GM20431 (cell line): ENCODE data around the gene NEK6.

Experiments
- in situ Hi-C: fragments of 300-500 bp; cut with MseI, MboI; formaldehyde crosslinking; loops from one replicate; pipeline ENCODE4 v1.15.0; 2020; ENCODE audit warnings: low sequenced_read_pairs; ENCODE audit not compliant: unreplicated experiment

NEK6 gene

GRCh38 chr9:124348831-124349230, 91.1 kb downstream of the NEK6 start:
- in situ Hi-C loops: no loop called here

DNA sequence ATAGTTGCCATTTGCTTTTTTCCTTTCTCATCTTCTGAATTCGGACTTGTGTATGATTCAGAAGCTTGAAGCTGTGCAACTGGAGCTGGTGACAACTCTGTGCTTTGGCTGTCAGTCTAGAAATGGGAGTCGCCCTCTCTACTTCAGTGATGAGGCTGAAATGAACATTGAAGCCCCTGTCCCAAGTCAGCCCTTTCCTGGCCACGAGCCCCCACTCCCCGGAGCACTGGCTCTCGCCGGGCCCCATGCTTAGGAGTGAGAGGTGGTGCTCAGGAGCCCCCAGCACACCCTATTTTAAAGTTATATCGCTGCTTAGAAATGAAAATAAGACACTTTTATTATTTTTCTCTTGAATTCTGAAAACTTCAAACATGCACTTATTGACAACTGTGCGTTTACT, 91.5 kb downstream of the NEK6 start:
- in situ Hi-C loops: no loop called here

GRCh38 chr9:124349675-124350493, 92.1 kb downstream of the NEK6 start:
- in situ Hi-C loops: no loop called here

DNA sequence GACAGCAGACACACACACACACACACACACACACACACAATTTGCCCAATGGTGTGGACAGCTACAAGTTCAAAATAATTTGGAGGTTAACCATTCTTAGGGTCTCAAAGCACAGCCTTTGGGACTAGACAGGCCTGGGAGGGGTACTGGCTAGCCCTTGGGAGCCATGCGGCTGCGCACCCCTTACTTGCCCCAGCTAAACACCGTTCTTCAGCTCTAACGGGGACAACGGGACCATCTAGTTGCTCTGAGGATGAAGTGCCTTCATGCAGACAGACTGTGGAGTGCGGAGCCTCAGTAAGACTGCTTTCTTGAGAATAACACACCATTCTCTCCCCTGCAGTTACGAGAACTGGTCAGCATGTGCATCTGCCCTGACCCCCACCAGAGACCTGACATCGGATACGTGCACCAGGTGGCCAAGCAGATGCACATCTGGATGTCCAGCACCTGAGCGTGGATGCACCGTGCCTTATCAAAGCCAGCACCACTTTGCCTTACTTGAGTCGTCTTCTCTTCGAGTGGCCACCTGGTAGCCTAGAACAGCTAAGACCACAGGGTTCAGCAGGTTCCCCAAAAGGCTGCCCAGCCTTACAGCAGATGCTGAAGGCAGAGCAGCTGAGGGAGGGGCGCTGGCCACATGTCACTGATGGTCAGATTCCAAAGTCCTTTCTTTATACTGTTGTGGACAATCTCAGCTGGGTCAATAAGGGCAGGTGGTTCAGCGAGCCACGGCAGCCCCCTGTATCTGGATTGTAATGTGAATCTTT, 92.9 kb downstream of the NEK6 start:
- in situ Hi-C loops: no loop called here

DNA sequence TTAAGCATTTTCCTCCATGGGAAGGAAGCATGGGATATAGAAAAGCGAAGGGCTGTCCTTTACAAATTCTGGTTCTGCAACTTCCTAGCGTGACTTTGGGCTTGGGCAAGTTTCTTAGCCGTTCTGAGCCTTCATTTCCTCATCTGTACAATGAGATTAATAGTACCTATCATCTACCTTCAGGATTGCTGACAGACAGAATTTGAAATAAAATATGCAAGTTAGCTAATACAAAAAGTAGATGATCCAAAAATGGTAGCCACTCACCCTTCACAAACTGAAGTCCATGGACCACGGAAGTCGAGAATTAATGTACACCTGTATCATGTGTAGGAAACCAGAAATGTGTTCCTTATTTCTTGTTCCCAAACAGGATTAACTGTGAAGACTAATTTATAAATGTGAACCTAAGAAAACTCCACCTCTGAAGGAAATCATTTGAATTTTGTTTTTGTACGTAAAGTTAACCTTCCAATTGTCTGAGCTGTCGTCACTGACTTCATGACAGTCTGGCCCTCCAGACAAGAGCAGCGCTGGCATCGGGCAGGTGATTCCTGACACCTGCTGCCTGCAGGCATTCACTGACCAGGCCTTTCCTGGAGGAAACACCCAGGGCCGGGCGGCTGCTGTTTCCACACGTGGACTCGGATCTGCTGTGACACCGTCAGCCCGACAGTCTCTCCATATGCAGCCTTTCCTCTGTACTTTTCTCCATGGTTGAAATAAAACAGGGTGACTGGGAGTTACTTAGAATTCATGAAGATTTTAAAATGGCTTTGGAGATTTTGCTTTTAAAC, 94.1 kb downstream of the NEK6 start:
- in situ Hi-C loops: no loop called here

DNA sequence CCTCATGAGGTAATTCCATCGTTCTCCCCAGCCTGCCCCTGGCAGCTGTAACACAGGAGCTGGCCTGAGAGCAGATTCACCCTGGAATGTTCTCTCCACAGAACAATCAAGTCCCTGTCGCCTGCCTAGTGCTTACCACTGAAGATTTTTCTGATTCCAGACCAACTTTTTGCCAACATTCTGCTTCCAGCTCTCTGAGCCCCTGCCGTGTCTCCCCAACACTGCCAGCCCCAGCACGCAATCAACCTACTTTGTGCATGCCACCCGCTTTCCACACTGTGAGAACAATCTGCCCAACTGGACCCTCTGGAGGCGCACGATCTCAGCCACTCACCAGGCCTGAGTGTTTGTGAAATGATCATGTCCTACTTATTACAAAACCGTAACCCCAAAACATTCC, 94.9 kb downstream of the NEK6 start:
- in situ Hi-C loops: no loop called here

GRCh38 chr9:124353166-124353768, 95.5 kb downstream of the NEK6 start:
- in situ Hi-C loops: no loop called here

- in situ Hi-C loops: no loop called here
Measured at GRCh38 chr9:124353811-124354274, 96.1 kb downstream of the NEK6 start.

GRCh38 chr9:124354346-124355038, 96.7 kb downstream of the NEK6 start:
- in situ Hi-C loops: no loop called here

GRCh38 chr9:124355039-124355940, 97.5 kb downstream of the NEK6 start:
- in situ Hi-C loops: no loop called here

GRCh38 chr9:124355941-124356744, 98.4 kb downstream of the NEK6 start:
- in situ Hi-C loops: no loop called here

DNA sequence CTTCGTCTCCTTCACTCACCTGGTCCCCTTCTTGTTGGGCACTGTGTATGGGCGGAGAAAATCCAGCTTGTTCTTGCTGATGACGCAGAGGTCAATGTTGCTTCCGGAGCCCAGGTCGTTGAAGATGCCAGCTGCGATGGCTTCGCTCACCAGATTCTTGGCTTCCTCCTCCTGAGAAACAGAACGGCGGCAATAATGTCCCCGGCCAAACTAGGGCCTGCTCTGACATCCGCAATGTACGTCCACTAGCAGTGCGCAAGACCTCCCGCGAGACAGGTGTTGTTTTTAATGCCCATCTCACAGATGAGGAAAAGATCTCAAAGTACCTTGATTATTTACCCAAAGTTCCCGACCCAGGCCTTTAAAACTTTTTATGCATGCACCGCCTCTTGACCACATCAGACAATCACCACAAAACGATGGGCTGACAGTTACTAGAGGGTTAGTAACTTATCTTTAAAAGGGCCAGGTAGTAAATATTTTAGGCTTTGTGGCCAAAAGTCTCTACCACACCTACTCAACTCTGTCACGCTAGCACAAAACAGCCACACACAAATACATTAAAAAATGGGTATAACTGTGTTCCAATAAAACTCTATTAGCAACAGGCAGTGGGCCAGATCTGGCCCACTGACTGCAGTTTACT, 99.1 kb downstream of the NEK6 start:
- in situ Hi-C loops: no loop called here

DNA sequence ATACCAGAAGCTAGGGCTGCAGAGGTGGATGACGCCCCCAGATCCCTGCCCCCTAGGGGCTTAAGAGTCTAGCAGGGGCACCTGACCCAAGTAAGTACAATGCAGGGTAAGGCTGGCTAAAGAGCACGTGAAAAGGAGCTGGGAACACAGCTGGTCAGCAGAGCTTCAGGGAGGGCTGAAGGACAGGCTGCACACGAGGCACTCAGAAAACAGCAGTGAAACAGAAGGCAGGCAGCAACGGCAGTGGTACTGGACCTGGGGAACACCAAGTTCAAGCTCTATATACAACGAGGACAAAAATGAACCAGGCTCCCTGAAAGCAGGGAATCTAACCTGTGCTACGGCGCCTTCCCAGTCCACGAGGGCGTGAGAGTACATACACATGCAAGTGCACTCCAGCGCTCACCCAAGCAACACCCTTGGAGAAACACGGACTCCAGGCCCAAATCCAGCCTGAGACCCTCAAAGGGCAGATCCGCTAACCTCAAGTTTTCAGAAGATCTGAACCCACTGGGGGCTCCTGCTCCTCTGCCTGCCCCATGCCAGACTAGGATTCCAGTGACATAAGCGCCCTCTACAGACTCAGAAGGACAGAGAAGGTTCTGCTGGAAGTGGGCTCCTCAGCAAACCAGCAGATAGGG, 100.1 kb downstream of the NEK6 start:
- in situ Hi-C loops: no loop called here

DNA sequence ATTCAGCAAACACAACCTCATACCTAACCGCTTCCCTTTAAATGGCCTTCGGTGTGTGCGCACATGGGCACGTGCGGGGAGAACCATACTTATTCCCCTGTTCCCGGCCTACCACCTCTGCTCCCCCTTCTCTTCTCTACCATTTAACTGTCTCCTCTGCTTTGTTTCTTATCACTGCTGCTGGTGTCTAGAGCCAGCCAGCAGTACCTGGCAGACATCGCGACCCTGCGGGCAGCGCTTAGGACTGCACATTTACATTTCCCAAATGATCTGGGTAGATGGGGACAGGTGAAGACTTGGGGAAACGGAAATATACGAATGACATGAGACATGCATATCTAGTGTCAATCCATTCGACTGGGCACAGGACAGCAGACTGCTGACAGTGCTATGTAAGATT, 100.9 kb downstream of the NEK6 start:
- in situ Hi-C loops: no loop called here

GRCh38 chr9:124359426-124359825, 101.7 kb downstream of the NEK6 start:
- in situ Hi-C loops: no loop called here

DNA sequence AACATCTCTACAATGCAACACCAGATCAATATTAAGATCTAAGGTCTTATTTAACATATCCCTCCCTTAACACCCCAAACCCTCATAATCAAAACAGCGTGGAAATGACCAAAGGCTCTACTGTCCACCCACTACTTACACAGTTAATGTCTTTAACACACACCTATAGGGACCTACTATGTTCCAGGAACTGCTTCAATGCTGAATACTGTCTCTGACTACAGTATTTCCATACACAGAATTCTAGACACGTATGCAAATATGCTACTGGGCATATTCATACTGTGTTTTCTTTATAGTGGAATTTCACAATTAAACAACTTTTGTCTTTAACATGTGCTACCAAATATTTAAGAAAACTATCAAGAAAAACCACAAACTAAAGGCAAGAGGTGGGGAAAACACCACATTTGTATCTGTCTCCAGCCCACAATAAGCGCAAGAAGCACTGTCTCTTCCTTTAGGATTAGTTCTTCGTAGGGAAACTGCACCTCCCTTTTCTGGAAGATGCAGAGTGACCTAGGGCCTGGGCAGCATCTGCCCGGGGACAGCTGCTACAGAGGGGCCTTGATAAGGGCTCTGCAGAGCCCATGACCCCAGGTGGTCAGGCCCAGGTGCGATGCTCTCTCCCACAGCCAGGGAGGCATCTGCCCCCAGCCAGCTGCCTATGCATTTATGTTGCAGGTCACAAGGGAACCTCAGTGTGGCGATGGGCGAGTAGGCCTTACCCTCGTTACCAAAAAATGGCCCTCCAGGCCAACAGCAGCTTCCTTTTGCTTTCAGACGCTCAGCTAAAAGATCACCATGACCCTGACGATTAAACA, 102.3 kb downstream of the NEK6 start:
- in situ Hi-C loops: no loop called here
